SK-N-SH (cell line): ENCODE results near the gene TET1. TPM values are rescaled to one million over a fixed set of nuclear protein-coding genes. Genes with fewer than 3 reads are reported as not detected.

Experiments used
- CTCF ChIA-PET: fragments of 300-600, 350-600 bp; formaldehyde crosslinking; extraction: SDS; loops from one replicate; lab custom pipeline; 2021; lab: Yijun Ruan, JAX
- POLR2A ChIA-PET: fragments of 350-600 bp; sonication (Branson Sonifier 250); formaldehyde crosslinking; extraction: SDS; loops from one replicate; lab custom pipeline; 2020; ENCODE audit warnings: antibody characterized with exemption, inconsistent platforms; lab: Yijun Ruan, JAX
- DNase-seq: peaks from one replicate; pipeline ENCODE4 v3.0.0; 2012
- H2AFZ ChIP-seq: fragments of 200-600 bp; sonication (generic); 2 replicates; pipeline ENCODE4 v1.8.1; 2016; ENCODE audit warnings: antibody characterized with exemption, mild to moderate bottlenecking, low read depth
- H3F3A ChIP-seq: fragments of 200-600 bp; sonication (generic); replicated peaks from 2 replicates; pipeline ENCODE3; 2016; ENCODE audit warnings: antibody characterized with exemption, mild to moderate bottlenecking; ENCODE audit not compliant: insufficient read depth
- H3K27ac ChIP-seq, 2 experiments: fragments of 200-500 bp in 1 of 2; fragments of 200-600 bp in 1 of 2; sonication (Bioruptor generic) in 1 of 2; sonication (generic), shearing (Covaris generic) in 1 of 2; 2 replicates each; pipeline versions ENCODE4 v1.5.1 to v1.6.1; 2014 to 2016; ENCODE audit warnings: low read depth in 2 of 2, inconsistent platforms in 1 of 2, low read length in 1 of 2, mild to moderate bottlenecking in 1 of 2, mixed read lengths in 1 of 2
- H3K27me3 ChIP-seq: fragments of 200-600 bp; sonication (generic), shearing (Covaris generic); 2 replicates; pipeline ENCODE4 v1.6.1; 2016; ENCODE audit warnings: mixed run types; ENCODE audit not compliant: insufficient read depth
- H3K36me3 ChIP-seq, 2 experiments: fragments of 200-500 bp in 1 of 2; fragments of 200-600 bp in 1 of 2; sonication (Bioruptor generic) in 1 of 2; sonication (generic) in 1 of 2; replicated peaks in 1 of 2; 2 replicates each; pipeline versions ENCODE3 to v1.5.1; 2014 to 2016; ENCODE audit warnings: low read length in 1 of 2, mild to moderate bottlenecking in 1 of 2; ENCODE audit not compliant: insufficient read depth in 2 of 2, control insufficient read depth in 1 of 2
- H3K4me1 ChIP-seq, 2 experiments: fragments of 200-500 bp in 1 of 2; fragments of 200-600 bp in 1 of 2; sonication (Bioruptor generic) in 1 of 2; sonication (generic), shearing (Covaris generic) in 1 of 2; 2 replicates each; pipeline versions ENCODE4 v1.5.1 to v1.6.1; 2014 to 2016; ENCODE audit warnings: low read depth in 1 of 2, low read length in 1 of 2, mixed run types in 1 of 2; ENCODE audit not compliant: insufficient read depth in 2 of 2, control insufficient read depth in 1 of 2
- H3K4me2 ChIP-seq: fragments of 200-600 bp; sonication (generic), shearing (Covaris generic); 2 replicates; pipeline ENCODE4 v1.6.1; 2017; ENCODE audit warnings: mixed run types
- H3K4me3 ChIP-seq, 2 experiments: fragments of 200-500 bp in 1 of 2; fragments of 200-600 bp in 1 of 2; sonication (Bioruptor generic) in 1 of 2; sonication (generic), shearing (Covaris generic) in 1 of 2; 2 replicates each; pipeline versions ENCODE4 v1.5.1 to v1.8.1; 2014 to 2016; ENCODE audit warnings: low read depth in 2 of 2, inconsistent platforms in 1 of 2, low read length in 1 of 2, mild to moderate bottlenecking in 1 of 2, mixed read lengths in 1 of 2, moderate library complexity in 1 of 2
- H3K79me2 ChIP-seq: fragments of 200-600 bp; sonication (generic); 2 replicates; pipeline ENCODE4 v1.8.1; 2017; ENCODE audit warnings: mild to moderate bottlenecking; ENCODE audit not compliant: insufficient read depth
- H3K9ac ChIP-seq: fragments of 200-600 bp; sonication (generic); 2 replicates; pipeline ENCODE4 v1.6.1; 2017; ENCODE audit warnings: mixed run types
- H3K9me2 ChIP-seq: fragments of 200-600 bp; sonication (generic); 2 replicates; pipeline ENCODE4 v1.6.1; 2017; ENCODE audit warnings: mixed run types
- H3K9me3 ChIP-seq: fragments of 200-600 bp; sonication (generic); 2 replicates; pipeline ENCODE4 v1.6.1; 2017; ENCODE audit warnings: mixed run types, mild to moderate bottlenecking, moderate library complexity
- H4K20me1 ChIP-seq: fragments of 200-600 bp; sonication (generic); 2 replicates; pipeline ENCODE4 v1.6.1; 2017; ENCODE audit warnings: mild to moderate bottlenecking, mixed run types; ENCODE audit not compliant: insufficient read depth
- FOSL2 ChIP-seq: IDR thresholded peaks from 2 replicates; pipeline ENCODE4 v1.4.0; 2012; ENCODE audit warnings: low read depth, mild to moderate bottlenecking, moderate library complexity, borderline replicate concordance
- GATA2 ChIP-seq: sonication (generic); formaldehyde crosslinking; IDR thresholded peaks from 2 replicates; pipeline ENCODE4 v1.5.0; 2020; ENCODE audit warnings: mild to moderate bottlenecking, missing genetic modification reagents
- JUND ChIP-seq: IDR thresholded peaks from 2 replicates; pipeline ENCODE4 v1.4.0; 2012
- MEF2A ChIP-seq: IDR thresholded peaks from 2 replicates; pipeline ENCODE4 v1.4.0; 2012; ENCODE audit warnings: low read depth, borderline replicate concordance
- MXI1 ChIP-seq: IDR thresholded peaks from 2 replicates; pipeline ENCODE4 v1.6.1; 2012; ENCODE audit warnings: mild to moderate bottlenecking, low read depth, low read length, improper control_type of control experiment
- NRF1 ChIP-seq: IDR thresholded peaks from 2 replicates; pipeline ENCODE4 v1.6.1; 2012; ENCODE audit warnings: low read depth, mild to moderate bottlenecking, low read length
- POLR2AphosphoS5 ChIP-seq: IDR thresholded peaks from 2 replicates; pipeline ENCODE4 v1.6.1; 2012; ENCODE audit warnings: low read depth, low read length
- RAD21 ChIP-seq: IDR thresholded peaks from 2 replicates; pipeline ENCODE4 v1.6.1; 2012; ENCODE audit warnings: mild to moderate bottlenecking, low read length
- RCOR1 ChIP-seq: fragments of 150-350 bp; IDR thresholded peaks from 2 replicates; pipeline ENCODE4 v1.6.1; 2017; ENCODE audit warnings: antibody characterized with exemption, low read length
- RXRA ChIP-seq: IDR thresholded peaks from 2 replicates; pipeline ENCODE4 v1.4.0; 2012; ENCODE audit warnings: low read depth, mild to moderate bottlenecking, borderline replicate concordance
- SMC3 ChIP-seq: IDR thresholded peaks from 2 replicates; pipeline ENCODE4 v1.6.1; 2012; ENCODE audit warnings: low read depth, low read length, improper control_type of control experiment
- YY1 ChIP-seq: IDR thresholded peaks from 2 replicates; pipeline ENCODE4 v1.4.0; 2012; ENCODE audit warnings: low read depth, mild to moderate bottlenecking
- WGBS: methylation state at CpG from one replicate; pipeline ENCODE4 v1.1.6; 2017; ENCODE audit warnings: low lambda C conversion rate; 5-methylcytosine and 5-hydroxymethylcytosine counted together
- polyA plus RNA-seq, 3 experiments: library from polyadenylated mRNA; depleted of rRNA; stranded (reverse); fragments of >200 nt; gene quantifications; 2 replicates each; pipeline ENCODE4 v1.2.3, GENCODE V29; 2012
- TF ChIP-seq, protein P1 (sequence below): IDR thresholded peaks from 2 replicates; pipeline ENCODE4 v1.4.0; 2012; ENCODE audit warnings: low read depth
- TF ChIP-seq, protein P2 (sequence below): fragments of 150-350 bp; IDR thresholded peaks from 2 replicates; pipeline ENCODE4 v1.6.1; 2017; ENCODE audit warnings: antibody characterized with exemption, low read length, low read depth, borderline replicate concordance

The TET1 gene
- polyA plus RNA-seq, 1 of the 3 experiments (the other 2 are of a cell fraction) = 0.38 TPM

DNA sequence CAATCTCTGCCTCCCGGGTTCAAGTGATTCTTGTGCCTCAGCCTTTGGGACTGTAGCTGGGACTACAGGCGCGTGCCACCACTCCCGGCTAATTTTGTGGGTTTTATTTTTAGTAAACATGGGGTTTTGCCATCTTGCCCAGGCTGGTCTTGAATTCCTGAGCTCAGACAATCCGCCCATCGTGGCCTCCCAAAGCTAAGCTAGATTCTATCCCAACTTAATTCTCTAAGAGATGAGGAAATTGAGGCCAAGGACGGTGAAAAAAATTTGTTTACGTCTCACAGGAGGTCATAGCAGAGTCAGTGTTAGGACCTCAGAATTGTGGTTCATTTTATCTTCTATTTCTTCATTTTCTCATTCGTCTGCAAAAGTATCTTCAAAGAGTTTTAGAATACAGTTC, 167.0 kb downstream of the TET1 start:
- CTCF ChIA-PET = interaction anchor here (0.7 kb wide), 1 partner anchor 176 kb away, joined by 3 read pairs; no protein-coding TSS in a partner anchor
- POLR2A ChIA-PET = interaction anchor here (0.6 kb wide), 1 partner anchor 245 kb away, joined by 5 read pairs; no protein-coding TSS in a partner anchor
- Histone ChIP-seq H3K9ac (no peak overlapping the region), H3K9me3 (no peaks in the 10 kb centered on the region), H2AFZ (no peak overlapping the region), H3K79me2 (peaks cover 99% of the 10 kb centered on the region), H3K4me1 (peaks cover 4 to 5% of the 10 kb centered on the region in 2 experiments; a peak in 1 of 4 replicates), H3K36me3 (peaks cover 23 to 82% of the 10 kb centered on the region in 2 experiments), H3K4me3 (no peak overlapping the region), H3K4me2 (no peak overlapping the region), H4K20me1 (0 out of 2 replicates have a peak, but pooled peaks cover 2% of the 10 kb centered on the region), H3F3A (peaks cover 9% of the 10 kb centered on the region), H3K27me3 (no peaks in the 10 kb centered on the region), H3K27ac (no peak overlapping the region), H3K9me2 (no peaks in the 10 kb centered on the region)
- no peak for DNase-seq
- WGBS = 98% methylated on average over 9 of the region's 9 CpGs
- TF ChIP-seq RCOR1 (no peak), MXI1 (no peak), SMC3 (no peak), FOSL2 (no peak), NRF1 (no peak), GATA2 (CRISPR knock-in tag) (no peak), RAD21 (no peak)
- TF ChIP-seq, protein P1, sequence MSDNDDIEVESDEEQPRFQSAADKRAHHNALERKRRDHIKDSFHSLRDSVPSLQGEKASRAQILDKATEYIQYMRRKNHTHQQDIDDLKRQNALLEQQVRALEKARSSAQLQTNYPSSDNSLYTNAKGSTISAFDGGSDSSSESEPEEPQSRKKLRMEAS = no peak
- TF ChIP-seq, protein P2, sequence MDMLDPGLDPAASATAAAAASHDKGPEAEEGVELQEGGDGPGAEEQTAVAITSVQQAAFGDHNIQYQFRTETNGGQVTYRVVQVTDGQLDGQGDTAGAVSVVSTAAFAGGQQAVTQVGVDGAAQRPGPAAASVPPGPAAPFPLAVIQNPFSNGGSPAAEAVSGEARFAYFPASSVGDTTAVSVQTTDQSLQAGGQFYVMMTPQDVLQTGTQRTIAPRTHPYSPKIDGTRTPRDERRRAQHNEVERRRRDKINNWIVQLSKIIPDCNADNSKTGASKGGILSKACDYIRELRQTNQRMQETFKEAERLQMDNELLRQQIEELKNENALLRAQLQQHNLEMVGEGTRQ = no peak

DNA sequence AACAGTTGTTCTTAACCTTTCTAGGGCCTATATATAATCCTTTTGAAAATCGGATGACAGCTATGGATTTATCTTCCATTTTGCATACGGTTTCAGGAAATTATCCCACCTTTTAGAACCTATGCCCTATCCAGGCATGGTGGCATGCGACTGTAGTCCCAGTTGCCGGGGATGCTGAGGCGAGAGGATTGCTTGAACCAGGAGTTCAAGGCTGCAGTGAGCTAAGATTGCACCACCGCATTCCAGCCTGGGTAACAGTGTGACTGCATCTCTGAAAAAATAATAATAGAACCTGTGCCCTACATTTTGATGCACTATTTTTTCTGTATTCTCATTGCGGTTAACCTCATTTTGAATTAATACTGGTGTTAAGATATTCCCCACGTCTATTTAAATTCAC, 172.5 kb downstream of the TET1 start:
- H3K36me3 ChIP-seq = peaks cover 38 to 82% of the 10 kb centered on the region in 2 experiments
- peaks cover 89% of the 10 kb centered on the region for H3K79me2 ChIP-seq

More for the DNA sequence above, 172.5 kb downstream of the TET1 start:
- ChIA-PET CTCF (no interaction called here), POLR2A (interaction anchor here (2.3 kb wide), 1 partner anchor 11 kb away, joined by 9 read pairs; the partner anchor contains the start of gene CCAR1)
- Histone ChIP-seq H3K4me1 (no peaks in the 10 kb centered on the region), H2AFZ (no peak overlapping the region), H3K4me2 (no peak overlapping the region), H4K20me1 (0 out of 2 replicates have a peak, but pooled peaks cover 9% of the 10 kb centered on the region), H3K9ac (no peak overlapping the region), H3K27ac (no peak overlapping the region), H3K4me3 (no peak overlapping the region), H3K9me3 (no peaks in the 10 kb centered on the region), H3F3A (no peaks in the 10 kb centered on the region), H3K27me3 (no peaks in the 10 kb centered on the region), H3K9me2 (no peaks in the 10 kb centered on the region)
- 96% methylated on average over 8 of the region's 8 CpGs for WGBS
- DNase-seq = no peak
- no peak for TF ChIP-seq SMC3
- TF ChIP-seq YY1 = no peak
- no peak for TF ChIP-seq POLR2AphosphoS5
- TF ChIP-seq, protein P2 = no peak
- TF ChIP-seq RXRA = no peak
- TF ChIP-seq, protein P1 = no peak
- TF ChIP-seq JUND = no peak
- TF ChIP-seq MEF2A = no peak
